Gastrocnemius medialis (tissue), 4 donors: ENCODE measurements around the gene OR9Q2.
"Not testable (repeated sequence)": the region's sequence is repeated elsewhere in the genome, so short reads cannot be mapped to it uniquely, and the experiment has no call there.

Source experiments
- POLR2A ChIP-seq, 2 donors: fragments of 450-650 bp; IDR thresholded peaks; one replicate each; pipeline ENCODE4 v1.6.1; 2017; ENCODE audit warnings: antibody characterized with exemption in 2 of 2, mild to moderate bottlenecking in 2 of 2, moderate library complexity in 2 of 2
- TF ChIP-seq, protein P1 (sequence below), 5 experiments: fragments of 450-650 bp in 3 of 5; fragments of 200-600 bp in 2 of 5; sonication (generic) in 2 of 5; IDR thresholded peaks in 4 of 5; conservative IDR thresholded peaks in 1 of 5; 1 replicate in 4 of 5; 2 replicates in 1 of 5; pipeline ENCODE4 v1.5.1; 2016 to 2019; ENCODE audit warnings: antibody characterized with exemption in 5 of 5, mild to moderate bottlenecking in 3 of 5, moderate library complexity in 3 of 5

GRCh38 chr11:58212420-58212819, 23.6 kb downstream of the OR9Q2 start, which contains the start of gene OR1S1:
- TF ChIP-seq, protein P1, sequence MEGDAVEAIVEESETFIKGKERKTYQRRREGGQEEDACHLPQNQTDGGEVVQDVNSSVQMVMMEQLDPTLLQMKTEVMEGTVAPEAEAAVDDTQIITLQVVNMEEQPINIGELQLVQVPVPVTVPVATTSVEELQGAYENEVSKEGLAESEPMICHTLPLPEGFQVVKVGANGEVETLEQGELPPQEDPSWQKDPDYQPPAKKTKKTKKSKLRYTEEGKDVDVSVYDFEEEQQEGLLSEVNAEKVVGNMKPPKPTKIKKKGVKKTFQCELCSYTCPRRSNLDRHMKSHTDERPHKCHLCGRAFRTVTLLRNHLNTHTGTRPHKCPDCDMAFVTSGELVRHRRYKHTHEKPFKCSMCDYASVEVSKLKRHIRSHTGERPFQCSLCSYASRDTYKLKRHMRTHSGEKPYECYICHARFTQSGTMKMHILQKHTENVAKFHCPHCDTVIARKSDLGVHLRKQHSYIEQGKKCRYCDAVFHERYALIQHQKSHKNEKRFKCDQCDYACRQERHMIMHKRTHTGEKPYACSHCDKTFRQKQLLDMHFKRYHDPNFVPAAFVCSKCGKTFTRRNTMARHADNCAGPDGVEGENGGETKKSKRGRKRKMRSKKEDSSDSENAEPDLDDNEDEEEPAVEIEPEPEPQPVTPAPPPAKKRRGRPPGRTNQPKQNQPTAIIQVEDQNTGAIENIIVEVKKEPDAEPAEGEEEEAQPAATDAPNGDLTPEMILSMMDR (IDR thresholded peaks at IDR 0.05 in 4 of 5, conservative IDR thresholded peaks at IDR 0.05 in 1 of 5), result not testable (repeated sequence)
- TF ChIP-seq POLR2A (IDR thresholded peaks at IDR 0.05), result not testable (repeated sequence)
